ENCODE results near the gene CNKSR2. TPM values are rescaled to one million over a fixed set of nuclear protein-coding genes. Genes with fewer than 3 reads are reported as not detected.
A peak's percentile ranks its signal among the peaks of the same experiment; 100 is the strongest.

Gene CNKSR2
- total RNA-seq, 1 experiment from 2014 or later: 1.5 TPM

- CTCF ChIA-PET: no interaction called here
- no peak for DNase-seq
- no peaks in the 10 kb centered on the region for H3F3A ChIP-seq (ENCODE audit: insufficient read depth, low read depth)
- no TSS peak for BruUV-seq (replicated peaks)
- H3K4me2 ChIP-seq: peak overlapping the region; percentile 75
- H3K27me3 ChIP-seq (ENCODE audit: insufficient read depth, low read depth): peaks cover 11% of the 10 kb centered on the region; the same call in 1 of the 2 replicates
- no peaks in the 10 kb centered on the region for H3K9me3 ChIP-seq (ENCODE audit: insufficient read depth, low read depth)
- TF ChIP-seq EZH2 (IDR thresholded peaks at IDR 0.05; ENCODE audit: low read depth) (no peak), CTCF (conservative IDR thresholded peaks at IDR 0.05) (no peak)
- H4K20me1 ChIP-seq (ENCODE audit: insufficient read depth): no peaks in the 10 kb centered on the region
- intact Hi-C loops (cut with micrococcal nuclease; ENCODE audit: unreplicated experiment): no loop called here
- H2AFZ ChIP-seq: peak overlapping the region; percentile 77
- H3K4me3 ChIP-seq: peak overlapping the region; percentile 56; the same call in 1 of the 2 replicates
- POLR2A ChIA-PET (ENCODE audit: unreplicated experiment): no interaction called here
- H3K9me2 ChIP-seq (ENCODE audit: insufficient read depth): no peaks in the 10 kb centered on the region
- no peaks in the 10 kb centered on the region for H3K4me1 ChIP-seq (replicated peaks; ENCODE audit: insufficient read depth)
- no peak overlapping the region for H3K27ac ChIP-seq
- H3K79me2 ChIP-seq (ENCODE audit: low read depth): no peaks in the 10 kb centered on the region
- no peaks in the 10 kb centered on the region for H3K36me3 ChIP-seq (ENCODE audit: low read depth)
Measured at GRCh38 chrX:21374994-21375707, 933 bp downstream of the CNKSR2 start.

GRCh38 chrX:21375708-21376009 is 1.4 kb downstream of the CNKSR2 start:
- H3K27me3 ChIP-seq (ENCODE audit: insufficient read depth, low read depth): peaks cover 11% of the 10 kb centered on the region; the same call in 1 of the 2 replicates
- no peak overlapping the region for H3K4me3 ChIP-seq
- H3K79me2 ChIP-seq (ENCODE audit: low read depth): no peaks in the 10 kb centered on the region
- ChIA-PET POLR2A (ENCODE audit: unreplicated experiment) (no interaction called here), CTCF (no interaction called here)
- TF ChIP-seq CTCF (conservative IDR thresholded peaks at IDR 0.05) (no peak), EZH2 (IDR thresholded peaks at IDR 0.05; ENCODE audit: low read depth) (no peak)
- H3K9me3 ChIP-seq (ENCODE audit: insufficient read depth, low read depth): no peaks in the 10 kb centered on the region
- H3K27ac ChIP-seq: no peak overlapping the region
- no peak for DNase-seq
- no peak overlapping the region for H2AFZ ChIP-seq
- no peaks in the 10 kb centered on the region for H3F3A ChIP-seq (ENCODE audit: insufficient read depth, low read depth)
- no peaks in the 10 kb centered on the region for H3K4me1 ChIP-seq (replicated peaks; ENCODE audit: insufficient read depth)
- no peaks in the 10 kb centered on the region for H3K9me2 ChIP-seq (ENCODE audit: insufficient read depth)
- H3K36me3 ChIP-seq (ENCODE audit: low read depth): no peaks in the 10 kb centered on the region
- H4K20me1 ChIP-seq (ENCODE audit: insufficient read depth): no peaks in the 10 kb centered on the region
- no peak overlapping the region for H3K4me2 ChIP-seq
- no TSS peak for BruUV-seq (replicated peaks)
- intact Hi-C loops (cut with micrococcal nuclease; ENCODE audit: unreplicated experiment): no loop called here

- H3K79me2 ChIP-seq (ENCODE audit: low read depth): no peaks in the 10 kb centered on the region
- no peaks in the 10 kb centered on the region for H3K4me1 ChIP-seq (replicated peaks; ENCODE audit: insufficient read depth)
- ChIA-PET CTCF (no interaction called here), POLR2A (ENCODE audit: unreplicated experiment) (no interaction called here)
- TF ChIP-seq EZH2 (IDR thresholded peaks at IDR 0.05; ENCODE audit: low read depth) (no peak), CTCF (conservative IDR thresholded peaks at IDR 0.05) (no peak)
- H4K20me1 ChIP-seq (ENCODE audit: insufficient read depth): no peaks in the 10 kb centered on the region
- H3K27ac ChIP-seq: no peak overlapping the region
- H3K4me2 ChIP-seq: no peak overlapping the region
- DNase-seq: no peak
- no peaks in the 10 kb centered on the region for H3F3A ChIP-seq (ENCODE audit: insufficient read depth, low read depth)
- no peak overlapping the region for H2AFZ ChIP-seq
- no peaks in the 10 kb centered on the region for H3K9me3 ChIP-seq (ENCODE audit: insufficient read depth, low read depth)
- BruUV-seq (replicated peaks): no TSS peak
- H3K4me3 ChIP-seq: no peak overlapping the region
- peaks cover 11% of the 10 kb centered on the region; the same call in 1 of the 2 replicates for H3K27me3 ChIP-seq (ENCODE audit: insufficient read depth, low read depth)
- no peaks in the 10 kb centered on the region for H3K9me2 ChIP-seq (ENCODE audit: insufficient read depth)
- intact Hi-C loops (cut with micrococcal nuclease; ENCODE audit: unreplicated experiment): no loop called here
- no peaks in the 10 kb centered on the region for H3K36me3 ChIP-seq (ENCODE audit: low read depth)
Measured at GRCh38 chrX:21376636-21377035, 2.4 kb downstream of the CNKSR2 start.
